Ectodermal cell (in vitro differentiated cells): ENCODE results near the gene IL1R2.

Source experiments
- H3K27ac ChIP-seq: 2 replicates; pipeline ENCODE4 v1.7.0; 2013; ENCODE audit warnings: mild to moderate bottlenecking, low read depth, low read length; ENCODE audit not compliant: insufficient read depth, poor library complexity, severe bottlenecking
- H3K27me3 ChIP-seq: 2 replicates; pipeline ENCODE4 v1.7.0; 2013; ENCODE audit warnings: mild to moderate bottlenecking, low read length; ENCODE audit not compliant: insufficient read depth, control insufficient read depth, poor library complexity, severe bottlenecking
- H3K36me3 ChIP-seq: one replicate; pipeline ENCODE4 v1.7.0; 2013; ENCODE audit warnings: low read length; ENCODE audit not compliant: control insufficient read depth, insufficient read depth
- H3K4me1 ChIP-seq: one replicate; pipeline ENCODE4 v1.7.0; 2013; ENCODE audit warnings: low read length; ENCODE audit not compliant: control insufficient read depth, insufficient read depth
- H3K4me3 ChIP-seq: 2 replicates; pipeline ENCODE4 v1.7.0; 2013; ENCODE audit warnings: low read depth, low read length, control low read depth; ENCODE audit not compliant: insufficient read depth
- H3K9me3 ChIP-seq: 2 replicates; pipeline ENCODE4 v1.7.0; 2013; ENCODE audit warnings: mild to moderate bottlenecking, low read length, moderate library complexity; ENCODE audit not compliant: control insufficient read depth
- WGBS, 2 experiments: methylation state at CpG; one replicate each; pipeline ENCODE4 v1.1.7; 2013; ENCODE audit warnings: missing lambda C conversion rate in 2 of 2; 5-methylcytosine and 5-hydroxymethylcytosine counted together

Gene IL1R2

DNA sequence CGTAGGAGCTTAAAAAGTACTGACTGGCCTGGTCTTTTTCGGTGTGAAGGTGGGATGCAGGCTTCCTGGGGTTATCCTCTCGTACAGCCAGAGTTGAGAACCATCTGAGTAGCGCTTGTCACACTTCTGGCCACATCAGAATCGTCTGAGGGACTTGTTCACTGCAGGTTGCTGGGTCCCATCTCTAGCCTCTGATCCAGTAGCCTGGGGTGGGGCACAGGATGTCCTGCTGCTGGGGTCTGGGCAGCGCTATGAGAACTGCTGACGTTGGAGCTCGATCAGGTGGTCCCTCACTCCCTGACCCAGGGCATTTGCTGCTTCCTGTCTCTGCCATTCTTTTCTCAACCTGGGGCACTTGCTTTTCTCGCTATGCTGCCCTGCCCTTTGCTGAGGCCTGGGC, 7.1 kb upstream of the IL1R2 start:
- no peak overlapping the region for H3K27ac ChIP-seq
- H3K9me3 ChIP-seq = no peaks in the 10 kb centered on the region
- H3K27me3 ChIP-seq = no peaks in the 10 kb centered on the region
- H3K4me3 ChIP-seq = no peak overlapping the region
- no peaks in the 10 kb centered on the region for H3K4me1 ChIP-seq
- WGBS, 2 experiments = 89 to 91% methylated on average over 9 of the region's 9 CpGs
- H3K36me3 ChIP-seq = no peaks in the 10 kb centered on the region

DNA sequence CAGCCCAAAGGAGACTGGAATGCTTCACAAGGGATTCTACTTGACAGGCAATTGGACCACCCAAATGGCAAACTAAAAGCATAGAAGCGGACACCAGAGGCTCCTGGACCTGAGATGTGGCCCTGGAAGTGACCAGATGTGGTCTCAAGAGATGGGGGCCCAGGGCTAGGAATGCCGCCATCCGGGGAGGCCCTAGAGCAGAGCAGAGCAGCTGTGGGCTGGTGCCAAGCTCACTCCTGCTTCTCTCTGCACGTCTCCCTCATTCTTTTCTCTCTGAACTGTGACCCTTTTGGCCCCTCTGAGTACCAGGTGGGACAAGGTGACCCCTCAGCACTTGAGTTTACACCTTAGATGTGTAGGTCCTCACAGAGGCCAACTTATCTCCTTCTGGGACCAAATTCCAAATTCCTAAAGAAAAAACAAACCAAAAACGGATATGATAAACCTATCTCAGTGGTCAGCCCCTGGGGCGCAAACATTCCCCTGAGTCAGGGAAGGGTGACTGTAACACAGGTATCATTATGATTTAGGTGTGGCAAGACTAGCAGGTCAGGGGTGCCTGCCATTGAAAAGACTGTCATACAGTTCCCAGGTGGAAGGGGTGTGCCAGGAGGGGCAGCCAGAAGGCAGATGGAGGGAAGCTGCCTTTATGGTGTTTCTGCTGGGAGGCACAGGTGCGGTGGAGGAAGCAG, 6.5 kb upstream of the IL1R2 start:
- Histone ChIP-seq H3K27ac (no peak overlapping the region), H3K4me1 (no peaks in the 10 kb centered on the region), H3K9me3 (no peaks in the 10 kb centered on the region), H3K4me3 (no peak overlapping the region), H3K36me3 (no peaks in the 10 kb centered on the region), H3K27me3 (no peaks in the 10 kb centered on the region)
- WGBS, 2 experiments = 92 to 97% methylated on average over 7 of the region's 7 CpGs

DNA sequence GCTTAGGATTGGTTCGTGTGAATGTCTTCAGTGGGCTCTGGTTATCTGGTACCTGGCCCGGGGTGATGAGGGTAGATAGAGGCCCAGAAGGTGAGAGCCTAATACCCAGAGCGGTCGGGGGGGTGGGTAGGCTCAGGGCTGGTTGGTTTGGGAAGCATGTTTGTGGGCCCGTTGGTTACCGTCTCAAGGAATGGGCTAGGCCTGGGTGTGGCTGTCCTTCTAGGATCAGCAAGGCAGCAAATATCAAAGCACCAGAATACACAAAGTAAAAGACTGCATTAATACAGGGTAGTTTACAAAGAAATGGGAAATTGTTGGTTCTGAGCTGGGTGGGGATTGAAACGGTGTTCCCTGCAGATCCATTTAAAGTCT, 6.0 kb upstream of the IL1R2 start:
- H3K27ac ChIP-seq = no peak overlapping the region
- no peaks in the 10 kb centered on the region for H3K36me3 ChIP-seq
- H3K4me3 ChIP-seq = no peak overlapping the region
- no peaks in the 10 kb centered on the region for H3K9me3 ChIP-seq
- H3K4me1 ChIP-seq = no peaks in the 10 kb centered on the region
- H3K27me3 ChIP-seq = no peaks in the 10 kb centered on the region
- WGBS, 2 experiments = 88 to 95% methylated on average over 7 of the region's 7 CpGs

DNA sequence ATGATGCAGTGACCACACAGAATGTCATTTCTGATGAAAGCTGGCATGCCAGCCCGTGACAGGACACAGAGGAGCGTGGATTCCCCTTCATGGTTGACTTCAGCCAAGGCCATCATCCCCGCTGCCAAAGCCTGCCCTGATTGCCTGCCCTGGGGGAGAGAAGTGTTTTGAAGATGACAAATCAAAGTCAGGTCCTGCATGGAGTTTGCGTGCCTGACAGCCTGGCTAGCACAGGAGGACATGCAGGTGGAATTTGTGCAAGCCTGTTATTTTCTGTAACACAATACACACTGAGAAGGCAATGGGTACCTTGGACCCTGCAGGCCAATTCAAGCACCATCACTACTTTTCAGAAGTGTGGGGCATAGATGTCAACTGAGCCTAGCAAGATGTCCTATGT, 5.4 kb upstream of the IL1R2 start:
- WGBS, 2 experiments = 93 to 98% methylated on average over 4 of the region's 4 CpGs
- H3K4me3 ChIP-seq = no peak overlapping the region
- no peaks in the 10 kb centered on the region for H3K9me3 ChIP-seq
- H3K27me3 ChIP-seq = no peaks in the 10 kb centered on the region
- no peak overlapping the region for H3K27ac ChIP-seq
- no peaks in the 10 kb centered on the region for H3K36me3 ChIP-seq
- no peaks in the 10 kb centered on the region for H3K4me1 ChIP-seq

GRCh38 chr2:101986804-101987740, 4.7 kb upstream of the IL1R2 start:
- H3K27ac ChIP-seq = no peak overlapping the region
- no peak overlapping the region for H3K4me3 ChIP-seq
- H3K9me3 ChIP-seq = no peaks in the 10 kb centered on the region
- 88 to 92% methylated on average over 9 of the region's 9 CpGs for WGBS, 2 experiments
- H3K4me1 ChIP-seq = no peaks in the 10 kb centered on the region
- no peaks in the 10 kb centered on the region for H3K36me3 ChIP-seq
- H3K27me3 ChIP-seq = no peaks in the 10 kb centered on the region

- WGBS, 2 experiments = 71% methylated on average over 5 of the region's 5 CpGs
- Histone ChIP-seq H3K27ac (no peak overlapping the region), H3K27me3 (no peaks in the 10 kb centered on the region), H3K36me3 (no peaks in the 10 kb centered on the region), H3K4me1 (no peaks in the 10 kb centered on the region), H3K9me3 (no peaks in the 10 kb centered on the region), H3K4me3 (no peak overlapping the region)
Observed at GRCh38 chr2:101987832-101988231, 3.9 kb upstream of the IL1R2 start.

DNA sequence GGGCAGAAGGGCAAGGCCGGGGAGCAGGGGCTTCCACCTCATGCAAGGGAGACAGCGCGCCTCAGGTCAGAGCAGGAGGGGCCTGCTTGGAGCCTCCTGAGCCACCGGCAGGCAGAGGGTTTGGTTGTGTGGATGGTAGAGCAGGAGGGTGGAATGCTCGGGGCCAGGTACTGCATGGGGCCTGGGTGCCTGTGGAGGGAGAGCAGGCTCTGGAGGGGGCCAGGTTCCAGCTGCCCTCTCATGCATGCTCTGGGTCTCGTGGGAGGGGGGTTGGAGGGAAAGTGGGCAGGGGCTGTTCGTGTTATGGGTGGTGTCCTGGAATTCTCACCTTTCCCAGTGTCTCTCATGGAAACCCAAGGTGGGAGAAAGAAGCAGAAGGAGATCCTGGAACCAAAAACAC, 3.2 kb upstream of the IL1R2 start:
- no peaks in the 10 kb centered on the region for H3K4me1 ChIP-seq
- H3K27ac ChIP-seq = no peak overlapping the region
- H3K9me3 ChIP-seq = no peaks in the 10 kb centered on the region
- H3K27me3 ChIP-seq = no peaks in the 10 kb centered on the region
- no peaks in the 10 kb centered on the region for H3K36me3 ChIP-seq
- 88 to 93% methylated on average over 7 of the region's 7 CpGs for WGBS, 2 experiments
- H3K4me3 ChIP-seq = no peak overlapping the region

DNA sequence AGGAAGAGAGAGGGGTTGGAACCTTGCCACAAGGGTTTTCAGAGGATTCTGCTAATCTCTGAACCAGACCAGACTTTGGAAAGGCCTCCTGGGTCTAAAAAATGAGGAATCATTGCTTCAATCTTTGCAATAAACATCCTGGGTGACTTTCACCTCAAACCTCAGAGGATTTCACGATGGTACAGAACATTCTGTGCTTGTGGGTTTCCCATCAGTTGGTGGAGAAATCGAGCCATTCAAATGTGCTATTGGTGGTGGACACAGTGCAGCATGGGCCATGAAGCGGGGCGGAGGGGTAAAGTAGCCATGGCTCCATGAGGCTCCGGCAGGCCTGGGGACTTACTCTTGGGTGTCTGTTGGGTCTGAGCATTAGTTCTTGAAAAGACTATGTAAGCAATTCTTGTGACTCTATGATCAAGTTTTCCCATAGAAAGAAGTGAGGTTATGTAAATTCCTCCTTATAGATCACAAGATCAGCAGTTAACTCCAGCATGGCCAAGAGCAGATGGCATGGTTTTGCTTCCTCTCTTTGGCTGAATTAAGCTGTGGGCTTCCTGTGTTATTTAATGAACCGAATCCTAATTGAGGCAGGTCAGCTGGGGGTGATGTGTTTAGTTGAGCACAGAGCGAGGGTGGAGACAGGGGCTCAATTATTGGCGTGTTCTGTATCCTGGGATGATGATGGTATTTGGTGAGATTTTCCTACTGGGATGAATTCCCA, 1.9 kb upstream of the IL1R2 start:
- 84 to 86% methylated on average over 8 of the region's 8 CpGs for WGBS, 2 experiments
- Histone ChIP-seq H3K4me3 (no peak overlapping the region), H3K4me1 (no peaks in the 10 kb centered on the region), H3K9me3 (no peaks in the 10 kb centered on the region), H3K27ac (no peak overlapping the region), H3K36me3 (no peaks in the 10 kb centered on the region), H3K27me3 (no peaks in the 10 kb centered on the region)

GRCh38 chr2:101993772-101994171, 2.0 kb downstream of the IL1R2 start:
- no peaks in the 10 kb centered on the region for H3K27me3 ChIP-seq

GRCh38 chr2:101995019-101995418, 3.3 kb downstream of the IL1R2 start:
- Histone ChIP-seq H3K27ac (no peak overlapping the region), H3K27me3 (no peaks in the 10 kb centered on the region), H3K9me3 (no peaks in the 10 kb centered on the region), H3K4me3 (no peak overlapping the region), H3K4me1 (no peaks in the 10 kb centered on the region), H3K36me3 (no peaks in the 10 kb centered on the region)
- 92 to 94% methylated on average over 1 of the region's 1 CpG for WGBS, 2 experiments

More at GRCh38 chr2:101993772-101994171, 2.0 kb downstream of the IL1R2 start:
- WGBS, 2 experiments = 82 to 86% methylated on average over 6 of the region's 6 CpGs
- H3K4me3 ChIP-seq = no peak overlapping the region
- no peak overlapping the region for H3K27ac ChIP-seq
- H3K9me3 ChIP-seq = no peaks in the 10 kb centered on the region
- H3K36me3 ChIP-seq = no peaks in the 10 kb centered on the region
- no peaks in the 10 kb centered on the region for H3K4me1 ChIP-seq
